Upper lobe of right lung (tissue), 1 donor: ENCODE data around the gene KIAA0753. TPM values are rescaled to one million over a fixed set of nuclear protein-coding genes. Genes with fewer than 3 reads are reported as not detected.

Experiments
- ATAC-seq: fragments of 200-7000 bp; cut with Tn5 transposase; one replicate; pipeline ENCODE4 v1.9.1; 2020; ENCODE audit warnings: mild to moderate bottlenecking, moderate library complexity
- DNase-seq: peaks from one replicate; pipeline ENCODE4 v3.0.0-alpha.2; 2020
- H3K27ac ChIP-seq: fragments of 200-600 bp; one replicate; pipeline ENCODE4 v1.8.0; 2022
- H3K27me3 ChIP-seq: fragments of 200-600 bp; one replicate; pipeline ENCODE4 v1.8.0; 2022; ENCODE audit warnings: mild to moderate bottlenecking
- H3K36me3 ChIP-seq: fragments of 200-600 bp; one replicate; pipeline ENCODE4 v1.8.0; 2022
- H3K4me1 ChIP-seq: fragments of 200-600 bp; one replicate; pipeline ENCODE4 v1.8.0; 2022
- H3K4me3 ChIP-seq: fragments of 200-600 bp; one replicate; pipeline ENCODE4 v1.8.0; 2022; ENCODE audit warnings: mild to moderate bottlenecking
- H3K9me3 ChIP-seq: fragments of 200-600 bp; one replicate; pipeline ENCODE4 v1.8.0; 2022
- intact Hi-C: fragments of 100-400 bp; cut with DNase I; formaldehyde crosslinking; loops from one replicate; pipeline ENCODE4 v1.11.0; 2022
- microRNA-seq: library from miRNA; unstranded; fragments of <30 nt; microRNA quantifications from one replicate; pipeline ENCODE4 v1.2.0, GENCODE V29; 2020; ENCODE audit warnings: borderline microRNAs expressed
- total RNA-seq: library from RNA; stranded (reverse); fragmentation: NEBNext Ultra II Directional; extraction: Animal tissue kit (Norgen Biotek cat#: 25700); gene quantifications from one replicate; pipeline ENCODE4 v1.2.1, GENCODE V29; 2021
- TF ChIP-seq, protein P1 (sequence below): fragments of 200-600 bp; IDR thresholded peaks from one replicate; pipeline ENCODE4 v1.8.0; 2022; ENCODE audit warnings: antibody characterized with exemption
- donor health status: DM: no; HTN: yes; CAD: no; lungs with severe emphysema.

Gene KIAA0753
- total RNA-seq, 1 donor from 2014 or later, result 18.3 TPM

DNA sequence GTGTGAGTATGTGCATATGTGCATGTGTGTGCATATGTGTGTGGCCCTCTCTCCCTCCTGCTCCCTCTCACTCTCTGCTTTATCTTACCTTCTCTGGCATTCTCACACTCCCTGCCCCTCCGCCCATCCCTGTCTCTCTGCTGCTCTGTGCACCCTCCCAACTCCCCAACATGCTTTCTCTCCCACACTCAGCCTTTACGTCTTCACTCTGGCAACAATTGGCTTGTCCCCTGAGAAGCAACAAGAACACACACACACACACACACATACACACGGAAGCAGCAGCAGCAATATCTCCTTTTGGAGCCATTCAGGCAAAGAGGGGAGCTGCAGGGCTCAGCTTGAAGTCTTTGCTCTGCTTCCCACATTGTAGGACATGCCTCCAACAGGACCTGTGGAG lies 112.0 kb downstream of the KIAA0753 start:
- DNase-seq (no peak), ATAC-seq (no peak)
- Histone ChIP-seq H3K4me1 (no peaks in the 10 kb centered on the region), H3K4me3 (no peak overlapping the region), H3K27me3 (no peaks in the 10 kb centered on the region), H3K9me3 (no peaks in the 10 kb centered on the region), H3K36me3 (no peaks in the 10 kb centered on the region), H3K27ac (no peak overlapping the region)
- TF ChIP-seq, protein P1, sequence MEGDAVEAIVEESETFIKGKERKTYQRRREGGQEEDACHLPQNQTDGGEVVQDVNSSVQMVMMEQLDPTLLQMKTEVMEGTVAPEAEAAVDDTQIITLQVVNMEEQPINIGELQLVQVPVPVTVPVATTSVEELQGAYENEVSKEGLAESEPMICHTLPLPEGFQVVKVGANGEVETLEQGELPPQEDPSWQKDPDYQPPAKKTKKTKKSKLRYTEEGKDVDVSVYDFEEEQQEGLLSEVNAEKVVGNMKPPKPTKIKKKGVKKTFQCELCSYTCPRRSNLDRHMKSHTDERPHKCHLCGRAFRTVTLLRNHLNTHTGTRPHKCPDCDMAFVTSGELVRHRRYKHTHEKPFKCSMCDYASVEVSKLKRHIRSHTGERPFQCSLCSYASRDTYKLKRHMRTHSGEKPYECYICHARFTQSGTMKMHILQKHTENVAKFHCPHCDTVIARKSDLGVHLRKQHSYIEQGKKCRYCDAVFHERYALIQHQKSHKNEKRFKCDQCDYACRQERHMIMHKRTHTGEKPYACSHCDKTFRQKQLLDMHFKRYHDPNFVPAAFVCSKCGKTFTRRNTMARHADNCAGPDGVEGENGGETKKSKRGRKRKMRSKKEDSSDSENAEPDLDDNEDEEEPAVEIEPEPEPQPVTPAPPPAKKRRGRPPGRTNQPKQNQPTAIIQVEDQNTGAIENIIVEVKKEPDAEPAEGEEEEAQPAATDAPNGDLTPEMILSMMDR, result no peak
- intact Hi-C loops, result no loop called here

Small RNA genes within 50 kb of the gene (microRNA-seq; reads per million reads assigned to microRNA genes)
- not detected for gene MIR4520-1
- not detected for gene MIR4520-2

Other genes starting within 250 kb of the KIAA0753 start
- not detected for gene AIPL1, start 205.6 kb downstream of the KIAA0753 start, total RNA-seq
- 0.26 TPM for gene PIMREG, start 196.3 kb downstream of the KIAA0753 start, total RNA-seq
- 15.6 TPM for gene PITPNM3, start 84.2 kb downstream of the KIAA0753 start, total RNA-seq
- 44.6 TPM for gene TXNDC17, start 349 bp upstream of the KIAA0753 start, total RNA-seq
- gene MED31, start 10.9 kb upstream of the KIAA0753 start, total RNA-seq, result 17.4 TPM
- 1.3 TPM for gene C17orf100, start 11.1 kb upstream of the KIAA0753 start, total RNA-seq
- gene SLC13A5, start 72.7 kb upstream of the KIAA0753 start, total RNA-seq, result not detected
- gene XAF1, start 115.3 kb upstream of the KIAA0753 start, total RNA-seq, result 89.0 TPM
- 0.49 TPM for gene FBXO39, start 135.5 kb upstream of the KIAA0753 start, total RNA-seq
- not detected for gene TEKT1, start 191.0 kb upstream of the KIAA0753 start, total RNA-seq